Erythroblast (primary cell): ENCODE results near the gene CPNE8.
"Not testable (repeated sequence)": the region's sequence is repeated elsewhere in the genome, so short reads cannot be mapped to it uniquely, and the experiment has no call there.

Experiments used
- GATA1 ChIP-seq: IDR thresholded peaks from 2 replicates; pipeline ENCODE4 v1.6.1; 2011; ENCODE audit warnings: low read depth, mild to moderate bottlenecking, control low read depth, low read length, moderate library complexity
- POLR2A ChIP-seq: IDR thresholded peaks from 2 replicates; pipeline ENCODE4 v1.6.1; 2011; ENCODE audit warnings: mild to moderate bottlenecking, low read length

DNA sequence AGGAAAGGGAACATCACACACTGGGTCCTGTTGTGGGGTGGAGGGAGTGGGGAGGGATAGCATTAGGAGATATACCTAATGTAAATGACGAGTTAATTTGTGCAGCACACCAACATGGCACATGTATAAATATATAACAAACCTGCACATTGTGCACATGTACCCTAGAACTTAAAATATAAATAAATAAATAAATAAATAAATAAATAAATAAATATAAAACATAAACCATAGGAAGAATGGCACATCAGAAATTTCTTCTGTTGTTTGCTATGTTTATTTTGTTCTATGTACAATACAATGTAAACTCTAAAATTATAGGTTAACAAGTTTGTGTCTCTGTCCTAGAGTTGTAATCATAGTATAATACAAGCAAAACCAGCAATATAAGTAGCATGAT, 162.9 kb downstream of the CPNE8 start:
- not testable (repeated sequence) for TF ChIP-seq POLR2A, GATA1
